Mucosa of descending colon (tissue), 3 donors: Measurements from ENCODE around the gene SLC51A. TPM values are rescaled to one million over a fixed set of nuclear protein-coding genes. Genes with fewer than 3 reads are reported as not detected.

Experiments
- ATAC-seq: fragments of 200-7000 bp; cut with Tn5 transposase; one replicate; pipeline ENCODE4 v1.9.1; 2020; ENCODE audit warnings: mild to moderate bottlenecking, moderate library complexity
- DNase-seq, 3 donors: peaks; one replicate each; pipeline ENCODE4 v3.0.0-alpha.2; 2020
- H3K36me3 ChIP-seq: fragments of 200-600 bp; one replicate; pipeline ENCODE4 v1.8.0; 2021; ENCODE audit warnings: low read depth, mild to moderate bottlenecking
- H3K4me1 ChIP-seq: fragments of 200-600 bp; one replicate; pipeline ENCODE4 v1.8.0; 2021; ENCODE audit warnings: low read depth, mild to moderate bottlenecking
- H3K4me3 ChIP-seq: fragments of 200-600 bp; one replicate; pipeline ENCODE4 v1.8.0; 2021; ENCODE audit warnings: mild to moderate bottlenecking
- H3K9me3 ChIP-seq: fragments of 200-600 bp; one replicate; pipeline ENCODE4 v1.8.0; 2021; ENCODE audit warnings: mild to moderate bottlenecking
- CTCF ChIP-seq: fragments of 200-600 bp; IDR thresholded peaks from one replicate; pipeline ENCODE4 v1.8.0; 2022; ENCODE audit warnings: antibody characterized with exemption, mild to moderate bottlenecking
- intact Hi-C, 2 donors: fragments of 100-400 bp; cut with DNase I in 1 of 2; cut with micrococcal nuclease in 1 of 2; formaldehyde crosslinking; loops; one replicate each; pipeline versions ENCODE4 v1.11.0 to v1.11.1; 2022; cut with DNase I, micrococcal nuclease
- total RNA-seq, 3 donors: library from RNA; stranded (reverse); fragmentation: NEBNext Ultra II Directional in 2 of 3; extraction: Animal tissue kit (Norgen Biotek cat#: 25700) in 2 of 3; gene quantifications; one replicate each; pipeline versions ENCODE4 v1.2.1 to v1.2.4, GENCODE V29; 2021 to 2023
- donor health status: DM: no; HTN: no; CAD: no; lungs with moderate emphysema.
- donor health status: DM: no; HTN: no; CAD: no.
- donor health status: DM: no; HTN: yes; CAD: no.

Gene SLC51A
- total RNA-seq, 3 donors from 2014 or later, result 16.4 to 135 (median 22.9) TPM

GRCh38 chr3:196225763-196226364 is 9.5 kb downstream of the SLC51A start:
- no peak for ATAC-seq
- TF ChIP-seq CTCF, result no peak
- intact Hi-C loops, result no loop called here

GRCh38 chr3:196227121-196227561 is 10.8 kb downstream of the SLC51A start:
- ATAC-seq (no peak), DNase-seq (no peak)
- no peaks in the 10 kb centered on the region for H3K36me3 ChIP-seq
- intact Hi-C loops, result no loop called here
- H3K4me3 ChIP-seq, result no peak overlapping the region
- no peaks in the 10 kb centered on the region for H3K9me3 ChIP-seq
- no peaks in the 10 kb centered on the region for H3K4me1 ChIP-seq
- TF ChIP-seq CTCF, result no peak

More at GRCh38 chr3:196225763-196226364, 9.5 kb downstream of the SLC51A start:
- Histone ChIP-seq H3K9me3 (no peaks in the 10 kb centered on the region), H3K4me3 (no peak overlapping the region), H3K36me3 (no peaks in the 10 kb centered on the region), H3K4me1 (no peaks in the 10 kb centered on the region)
- DNase-seq, result no peak

GRCh38 chr3:196227629-196228493 is 11.5 kb downstream of the SLC51A start:
- Histone ChIP-seq H3K36me3 (no peaks in the 10 kb centered on the region), H3K4me1 (no peaks in the 10 kb centered on the region), H3K4me3 (no peak overlapping the region), H3K9me3 (no peaks in the 10 kb centered on the region)
- no peak for TF ChIP-seq CTCF
- intact Hi-C loops, result no loop called here
- ATAC-seq (peak; percentile 26), DNase-seq (no peak)

- ATAC-seq (peak; percentile 20), DNase-seq (no peak)
- Histone ChIP-seq H3K9me3 (no peaks in the 10 kb centered on the region), H3K4me3 (no peak overlapping the region), H3K36me3 (no peaks in the 10 kb centered on the region), H3K4me1 (no peaks in the 10 kb centered on the region)
- intact Hi-C loops, result no loop called here
- no peak for TF ChIP-seq CTCF
Observed at GRCh38 chr3:196232154-196232881, 16.0 kb downstream of the SLC51A start.

GRCh38 chr3:196232882-196233251 is 16.5 kb downstream of the SLC51A start:
- ATAC-seq, result no peak
- DNase-seq, result no peak
- intact Hi-C loops, result no loop called here
- Histone ChIP-seq H3K36me3 (no peaks in the 10 kb centered on the region), H3K4me1 (no peaks in the 10 kb centered on the region), H3K9me3 (no peaks in the 10 kb centered on the region), H3K4me3 (no peak overlapping the region)
- TF ChIP-seq CTCF, result no peak
